HG02943 (cell line): ENCODE data around the gene ACSS1.

ENCODE experiments used
- ATAC-seq: cut with Tn5 transposase; IDR thresholded peaks from one replicate; pipeline ENCODE4 v1.9.1; 2021; ENCODE audit warnings: mild to moderate bottlenecking, low read depth, moderate library complexity; ENCODE audit not compliant: unreplicated experiment

The ACSS1 gene

GRCh38 chr20:25079171-25079570, 21.2 kb upstream of the ACSS1 start:
- no peak for ATAC-seq

GRCh38 chr20:25078662-25079061, 20.7 kb upstream of the ACSS1 start:
- ATAC-seq = no peak

- ATAC-seq = no peak
Measured at GRCh38 chr20:25077610-25078169, 19.8 kb upstream of the ACSS1 start.

- no peak for ATAC-seq
Measured at GRCh38 chr20:25076731-25077609, 19.0 kb upstream of the ACSS1 start.

- no peak for ATAC-seq
Measured at GRCh38 chr20:25076201-25076600, 18.3 kb upstream of the ACSS1 start.

GRCh38 chr20:25073544-25073943, 15.6 kb upstream of the ACSS1 start:
- ATAC-seq = no peak

GRCh38 chr20:25072226-25072811, 14.4 kb upstream of the ACSS1 start:
- ATAC-seq = no peak

GRCh38 chr20:25071734-25072133, 13.8 kb upstream of the ACSS1 start:
- no peak for ATAC-seq

- ATAC-seq = no peak
Measured at GRCh38 chr20:25070821-25071473, 13.0 kb upstream of the ACSS1 start.

- ATAC-seq = no peak
Measured at GRCh38 chr20:25067102-25067987, 9.4 kb upstream of the ACSS1 start.

- ATAC-seq = no peak
Measured at GRCh38 chr20:25066386-25066785, 8.4 kb upstream of the ACSS1 start.

GRCh38 chr20:25065625-25066338, 7.8 kb upstream of the ACSS1 start:
- ATAC-seq = peak; percentile 72

- no peak for ATAC-seq
Measured at GRCh38 chr20:25065072-25065624, 7.2 kb upstream of the ACSS1 start.

GRCh38 chr20:25064561-25065071, 6.7 kb upstream of the ACSS1 start:
- no peak for ATAC-seq

GRCh38 chr20:25063981-25064380, 6.0 kb upstream of the ACSS1 start:
- no peak for ATAC-seq

GRCh38 chr20:25063546-25063945, 5.6 kb upstream of the ACSS1 start:
- no peak for ATAC-seq

GRCh38 chr20:25062841-25063240, 4.9 kb upstream of the ACSS1 start:
- no peak for ATAC-seq

GRCh38 chr20:25061821-25062530, 4.0 kb upstream of the ACSS1 start:
- ATAC-seq = no peak
